Bladder microvascular endothelial cell (primary cell): ENCODE measurements around the gene CENPX. TPM values are rescaled to one million over a fixed set of nuclear protein-coding genes. Genes with fewer than 3 reads are reported as not detected.

Source experiments
- total RNA-seq: library from RNA; depleted of rRNA; stranded (reverse); fragments of >200 nt; gene quantifications from 2 replicates; pipeline ENCODE4 v1.2.3, GENCODE V29; 2014

Gene CENPX
- 26.7 and 47.4 TPM in 2 replicates for total RNA-seq

DNA sequence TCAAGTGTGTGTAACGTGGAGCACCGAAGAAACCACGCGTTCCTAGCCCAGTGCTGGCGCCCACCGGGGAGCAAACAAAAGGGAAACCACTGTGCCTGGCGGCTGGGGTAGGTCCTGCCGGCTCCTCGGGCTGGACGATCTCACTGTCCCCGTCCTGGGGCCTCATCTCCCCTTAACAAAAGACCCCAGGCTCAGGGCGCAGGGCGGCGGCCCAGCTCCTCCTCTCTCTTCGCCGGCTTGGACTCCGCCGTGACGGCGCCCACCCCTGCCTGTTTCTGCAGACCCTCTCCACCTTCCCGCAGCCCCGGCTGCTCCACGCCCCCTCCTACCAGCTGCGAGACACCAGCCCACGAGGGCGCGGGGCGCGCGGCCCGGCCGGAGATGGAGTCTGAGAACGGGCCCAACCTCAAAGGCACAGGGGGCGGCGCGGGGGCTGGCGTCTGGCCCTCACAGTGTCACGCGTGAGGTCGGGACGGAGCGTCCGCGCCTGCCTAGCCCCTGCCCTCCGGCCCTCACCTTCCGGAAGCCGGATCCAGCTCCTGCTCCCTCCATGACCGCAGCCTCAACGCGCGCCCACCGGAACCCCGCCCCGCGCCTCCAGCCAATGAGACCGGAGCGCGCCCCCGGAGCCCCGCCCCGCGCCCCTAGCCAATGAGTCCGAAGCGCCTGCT, at the start of gene CENPX:
CENPX (minus strand) TSS at position 569 of the 671 bp plus-strand sequence; CDS start at position 552, 17 bp downstream.

GRCh38 chr17:82065638-82066303, 43.1 kb upstream of the CENPX start, which contains the start of gene DUS1L:
TSS of gene DUS1L (minus strand) at chr17:82065804. CDS start at chr17:82065059, 745 bp downstream.

GRCh38 chr17:82051776-82052637, 29.3 kb upstream of the CENPX start, which contains the start of the genes GPS1 and RFNG:
TSS of gene GPS1 (plus strand) at chr17:82051898. CDS start at chr17:82051932, 34 bp downstream.
TSS of gene RFNG (minus strand) at chr17:82051811. CDS start at chr17:82051766, 45 bp downstream.

GRCh38 chr17:82037092-82037888, 14.6 kb upstream of the CENPX start, which contains the start of gene DCXR:
TSS of gene DCXR (minus strand) at chr17:82037697. CDS start at chr17:82037682, 15 bp downstream.

GRCh38 chr17:82031303-82031884, 8.7 kb upstream of the CENPX start, which contains the start of gene RAC3:
TSS of gene RAC3 (plus strand) at chr17:82031678. CDS start at chr17:82031762, 84 bp downstream.

GRCh38 chr17:82022981-82023446, 336 bp upstream of the CENPX start, which contains the start of gene LRRC45:
TSS of gene LRRC45 (plus strand) at chr17:82023305. CDS start at chr17:82023644, 339 bp downstream.

GRCh38 chr17:81977211-81977808, 45.4 kb downstream of the CENPX start, which contains the start of gene ASPSCR1:
TSS of gene ASPSCR1 (plus strand) at chr17:81977629. CDS start at chr17:81977647, 18 bp downstream.

Other genes with a start within 250 kb of the CENPX start
- gene GCGR, start 218.7 kb downstream of the CENPX start, total RNA-seq = not detected in 2 replicates
- gene MCRIP1, start 189.6 kb downstream of the CENPX start, total RNA-seq = 120 and 122 TPM in 2 replicates
- not detected in 2 replicates for gene PPP1R27, start 187.8 kb downstream of the CENPX start, total RNA-seq
- 635 and 762 TPM in 2 replicates for gene P4HB, start 162.3 kb downstream of the CENPX start, total RNA-seq
- gene ARHGDIA, start 151.5 kb downstream of the CENPX start, total RNA-seq = 105 and 173 TPM in 2 replicates
- 167 and 225 TPM in 2 replicates for gene ALYREF, start 131.3 kb downstream of the CENPX start, total RNA-seq
- gene ANAPC11, start 131.2 kb downstream of the CENPX start, total RNA-seq = 128 and 151 TPM in 2 replicates
- 0.19 TPM in 1 of 2 replicates, not detected in the other for gene NPB, start 120.6 kb downstream of the CENPX start, total RNA-seq
- 39.6 and 48.7 TPM in 2 replicates for gene PCYT2, start 111.5 kb downstream of the CENPX start, total RNA-seq
- gene SIRT7, start 104.7 kb downstream of the CENPX start, total RNA-seq = 21.1 and 22.8 TPM in 2 replicates
- gene MAFG, start 95.1 kb downstream of the CENPX start, total RNA-seq = 12.0 and 22.8 TPM in 2 replicates
- 35.5 and 101 TPM in 2 replicates for gene PYCR1, start 85.6 kb downstream of the CENPX start, total RNA-seq
- gene MYADML2, start 75.6 kb downstream of the CENPX start, total RNA-seq = not detected in 2 replicates
- gene NOTUM, start 61.7 kb downstream of the CENPX start, total RNA-seq = 0.19 TPM in 1 of 2 replicates, not detected in the other
- 16.5 and 25.6 TPM in 2 replicates for gene ASPSCR1, start 45.2 kb downstream of the CENPX start, total RNA-seq
- 13.9 and 22.8 TPM in 2 replicates for gene LRRC45, start 427 bp upstream of the CENPX start, total RNA-seq
- gene RAC3, start 8.8 kb upstream of the CENPX start, total RNA-seq = 13.1 and 14.3 TPM in 2 replicates
- 28.7 and 48.2 TPM in 2 replicates for gene DCXR, start 14.8 kb upstream of the CENPX start, total RNA-seq
- 17.0 and 29.6 TPM in 2 replicates for gene RFNG, start 28.9 kb upstream of the CENPX start, total RNA-seq
- 72.7 and 85.7 TPM in 2 replicates for gene GPS1, start 29.0 kb upstream of the CENPX start, total RNA-seq
- gene DUS1L, start 42.9 kb upstream of the CENPX start, total RNA-seq = 54.6 and 59.5 TPM in 2 replicates
- 73.0 and 95.0 TPM in 2 replicates for gene FASN, start 75.4 kb upstream of the CENPX start, total RNA-seq
- gene CCDC57, start 190.0 kb upstream of the CENPX start, total RNA-seq = 4.9 and 11.0 TPM in 2 replicates
- 146 and 192 TPM in 2 replicates for gene SLC16A3, start 206.2 kb upstream of the CENPX start, total RNA-seq